Central memory CD4-positive, alpha-beta T cell (primary cell): ENCODE results near the gene TMIGD1.

Experiments used
- DNase-seq: peaks from one replicate; pipeline ENCODE4 v3.0.0; 2022

Gene TMIGD1

DNA sequence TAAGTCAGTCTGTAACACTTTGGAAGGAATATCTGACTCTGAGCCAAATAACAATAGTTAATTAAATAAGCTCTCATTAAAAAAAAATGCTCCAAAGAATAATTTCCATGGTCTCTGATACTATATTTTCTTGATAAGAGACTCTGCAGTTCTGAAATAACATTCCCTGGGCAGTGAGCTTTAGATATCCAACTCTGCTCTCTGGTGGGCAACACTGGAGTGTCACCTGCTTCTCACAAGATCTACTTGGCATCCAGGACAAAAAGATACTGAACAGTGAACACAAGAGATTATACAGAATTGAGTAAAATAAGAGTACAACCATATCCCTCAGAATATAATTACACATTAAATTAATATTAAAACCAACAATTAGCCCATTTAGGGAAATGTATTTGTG lies 55.8 kb downstream of the TMIGD1 start:
- no peak for DNase-seq

DNA sequence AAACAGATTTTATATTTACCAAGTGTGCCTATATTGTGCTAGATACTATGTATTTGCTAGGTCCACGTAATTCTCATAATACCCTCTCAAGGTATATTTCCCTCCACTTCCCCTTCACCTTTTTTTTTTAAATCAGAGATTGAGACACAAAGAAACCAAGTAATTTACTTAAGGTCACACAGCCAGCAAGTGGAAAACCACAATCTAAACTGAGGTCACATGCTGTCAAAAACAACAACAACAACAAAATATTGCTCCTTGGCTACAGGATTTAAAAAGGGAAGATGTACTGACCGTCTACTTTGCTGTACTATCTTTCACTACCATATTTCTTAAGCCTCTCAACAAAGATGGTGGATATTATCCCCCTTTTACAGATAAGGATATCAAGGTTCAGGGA lies 57.9 kb downstream of the TMIGD1 start:
- DNase-seq, result no peak

GRCh38 chr17:30274887-30275286 lies 59.0 kb downstream of the TMIGD1 start:
- DNase-seq, result no peak

DNA sequence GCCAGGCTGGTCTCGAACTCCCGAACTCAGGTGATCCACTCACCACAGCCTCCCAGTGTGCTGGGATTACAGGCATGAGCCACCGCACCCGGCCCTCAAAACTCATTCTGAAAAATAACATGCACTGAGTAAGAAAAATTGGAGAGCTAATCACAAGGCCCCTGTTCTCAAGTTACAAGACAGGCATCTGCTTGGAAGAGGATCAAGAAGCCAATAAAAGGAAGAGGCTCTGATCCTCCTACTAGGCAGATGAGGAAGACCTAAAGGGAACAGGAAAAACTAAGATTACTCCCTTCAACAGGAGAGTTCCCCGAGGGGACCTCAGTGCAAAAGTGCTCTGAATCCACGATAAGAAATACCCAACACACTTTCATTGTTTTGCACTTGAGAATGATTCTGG lies 60.5 kb downstream of the TMIGD1 start:
- no peak for DNase-seq

DNA sequence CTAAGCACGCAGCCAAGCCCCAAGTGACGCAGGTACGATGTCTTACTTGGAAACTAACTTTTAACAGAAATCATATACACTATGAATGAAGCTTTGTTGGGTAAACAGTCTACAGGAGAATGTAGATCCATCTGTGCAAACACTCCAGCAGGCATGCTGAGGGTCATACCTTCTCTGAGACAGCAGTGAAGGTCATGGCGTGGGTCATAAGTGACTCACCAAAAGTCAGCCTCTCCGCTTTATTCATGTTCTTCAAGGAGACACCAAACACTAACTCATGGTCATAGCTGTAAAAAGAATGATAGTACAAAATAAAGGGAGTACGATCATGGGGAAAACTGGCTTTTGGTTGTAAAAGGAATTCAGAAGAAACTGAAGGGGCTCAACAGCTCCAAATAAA lies 62.8 kb downstream of the TMIGD1 start:
- no peak for DNase-seq

- DNase-seq, result no peak
These were observed 66.2 kb downstream of the TMIGD1 start for GRCh38 chr17:30267625-30268024.
